Neural cell (in vitro differentiated cells): ENCODE data around the gene UQCRQ. TPM values are rescaled to one million over a fixed set of nuclear protein-coding genes. Genes with fewer than 3 reads are reported as not detected.

Source experiments
- H2AFZ ChIP-seq: fragments of 200-600, 300-800 bp; sonication (generic), shearing (Covaris generic); 2 replicates; pipeline ENCODE4 v1.6.0; 2014; ENCODE audit warnings: low read depth, mild to moderate bottlenecking, antibody characterized with exemption, low read length, moderate library complexity
- H3F3A ChIP-seq: fragments of 200-600 bp; shearing (Covaris generic); 2 replicates; pipeline ENCODE4 v1.6.1; 2016; ENCODE audit warnings: mild to moderate bottlenecking, moderate library complexity, mixed read lengths, antibody characterized with exemption, low read length; ENCODE audit not compliant: insufficient read depth, poor library complexity, severe bottlenecking
- H3K27ac ChIP-seq: fragments of 200-600, 300-800 bp; sonication (generic), shearing (Covaris generic); 2 replicates; pipeline ENCODE4 v1.5.1; 2014; ENCODE audit warnings: mild to moderate bottlenecking, low read length, moderate library complexity
- H3K27me3 ChIP-seq: fragments of 300-800, 200-600 bp; sonication (generic), shearing (Covaris generic); 2 replicates; pipeline ENCODE4 v1.6.0; 2014; ENCODE audit warnings: mild to moderate bottlenecking, low read depth, low read length, moderate library complexity; ENCODE audit not compliant: insufficient read depth
- H3K36me3 ChIP-seq: fragments of 300-800, 200-600 bp; sonication (generic), shearing (Covaris generic); 2 replicates; pipeline ENCODE4 v1.5.1; 2014; ENCODE audit warnings: mild to moderate bottlenecking, antibody characterized with exemption, low read length, moderate library complexity; ENCODE audit not compliant: insufficient read depth
- H3K4me2 ChIP-seq: fragments of 300-800, 200-600 bp; sonication (generic), shearing (Covaris generic); 2 replicates; pipeline ENCODE4 v1.6.0; 2014; ENCODE audit warnings: mild to moderate bottlenecking, low read length
- H3K4me3 ChIP-seq: fragments of 300-800, 200-600 bp; sonication (generic), shearing (Covaris generic); 2 replicates; pipeline ENCODE4 v1.5.1; 2014; ENCODE audit warnings: mild to moderate bottlenecking, low read length, moderate library complexity
- H3K79me2 ChIP-seq: fragments of 200-600 bp; shearing (Covaris generic); replicated peaks from 2 replicates; pipeline ENCODE4 v1.6.0; 2014; ENCODE audit warnings: mild to moderate bottlenecking, low read length, moderate library complexity; ENCODE audit not compliant: insufficient read depth
- H3K9ac ChIP-seq: fragments of 300-800, 200-600 bp; sonication (generic), shearing (Covaris generic); 2 replicates; pipeline ENCODE4 v1.6.1; 2016; ENCODE audit warnings: mild to moderate bottlenecking, low read length, mixed read lengths
- H3K9me2 ChIP-seq: fragments of 200-600 bp; shearing (Covaris generic); 2 replicates; pipeline ENCODE4 v1.6.1; 2016; ENCODE audit warnings: mild to moderate bottlenecking, low read length, mixed read lengths; ENCODE audit not compliant: insufficient read depth
- H3K9me3 ChIP-seq: fragments of 200-600, 300-800 bp; sonication (generic), shearing (Covaris generic); 2 replicates; pipeline ENCODE4 v1.6.1; 2016; ENCODE audit warnings: mild to moderate bottlenecking, mixed run types, low read length, moderate library complexity, mixed read lengths
- H4K20me1 ChIP-seq: fragments of 200-600 bp; shearing (Covaris generic); 2 replicates; pipeline ENCODE4 v1.6.1; 2016; ENCODE audit warnings: mild to moderate bottlenecking, mixed run types; ENCODE audit not compliant: insufficient read depth
- EZH2 ChIP-seq: fragments of 200-600, 300-800 bp; shearing (Covaris generic), sonication (generic); IDR thresholded peaks from 2 replicates; pipeline ENCODE4 v1.6.1; 2014; ENCODE audit warnings: antibody characterized with exemption, low read length, borderline replicate concordance, mild to moderate bottlenecking; ENCODE audit not compliant: insufficient read depth, poor library complexity, severe bottlenecking
- MXI1 ChIP-seq: fragments of 450-650 bp; conservative IDR thresholded peaks from 2 replicates; pipeline ENCODE4 v1.6.1; 2014; ENCODE audit warnings: antibody characterized with exemption, mild to moderate bottlenecking; ENCODE audit not compliant: poor library complexity, severe bottlenecking
- POLR2AphosphoS5 ChIP-seq: IDR thresholded peaks from 2 replicates; pipeline ENCODE4 v1.6.1; 2012
- RAD21 ChIP-seq: fragments of 450-650 bp; conservative IDR thresholded peaks from 2 replicates; pipeline ENCODE4 v1.6.1; 2014; ENCODE audit warnings: antibody characterized with exemption, mild to moderate bottlenecking, moderate library complexity
- SMC3 ChIP-seq: fragments of 450-650 bp; conservative IDR thresholded peaks from 2 replicates; pipeline ENCODE4 v1.6.1; 2014; ENCODE audit warnings: antibody characterized with exemption, mild to moderate bottlenecking, moderate library complexity; ENCODE audit not compliant: poor library complexity
- TAF1 ChIP-seq: IDR thresholded peaks from 2 replicates; pipeline ENCODE4 v1.6.1; 2012; ENCODE audit warnings: low read depth
- polyA plus RNA-seq: library from polyadenylated mRNA; depleted of rRNA; stranded (reverse); fragments of >200 nt; gene quantifications from 2 replicates; pipeline ENCODE4 v1.2.3, GENCODE V29; 2014
- TF ChIP-seq, protein P1 (sequence below): fragments of 450-650 bp; IDR thresholded peaks from 2 replicates; pipeline ENCODE4 v1.5.1; 2014; ENCODE audit warnings: antibody characterized with exemption, mild to moderate bottlenecking, moderate library complexity; ENCODE audit not compliant: poor library complexity, severe bottlenecking
- TF ChIP-seq, protein P2 (sequence below): IDR thresholded peaks from 2 replicates; pipeline ENCODE4 v1.6.1; 2012; ENCODE audit warnings: borderline replicate concordance

The UQCRQ gene
- polyA plus RNA-seq, 1 donor from 2014 or later = 444 TPM

DNA sequence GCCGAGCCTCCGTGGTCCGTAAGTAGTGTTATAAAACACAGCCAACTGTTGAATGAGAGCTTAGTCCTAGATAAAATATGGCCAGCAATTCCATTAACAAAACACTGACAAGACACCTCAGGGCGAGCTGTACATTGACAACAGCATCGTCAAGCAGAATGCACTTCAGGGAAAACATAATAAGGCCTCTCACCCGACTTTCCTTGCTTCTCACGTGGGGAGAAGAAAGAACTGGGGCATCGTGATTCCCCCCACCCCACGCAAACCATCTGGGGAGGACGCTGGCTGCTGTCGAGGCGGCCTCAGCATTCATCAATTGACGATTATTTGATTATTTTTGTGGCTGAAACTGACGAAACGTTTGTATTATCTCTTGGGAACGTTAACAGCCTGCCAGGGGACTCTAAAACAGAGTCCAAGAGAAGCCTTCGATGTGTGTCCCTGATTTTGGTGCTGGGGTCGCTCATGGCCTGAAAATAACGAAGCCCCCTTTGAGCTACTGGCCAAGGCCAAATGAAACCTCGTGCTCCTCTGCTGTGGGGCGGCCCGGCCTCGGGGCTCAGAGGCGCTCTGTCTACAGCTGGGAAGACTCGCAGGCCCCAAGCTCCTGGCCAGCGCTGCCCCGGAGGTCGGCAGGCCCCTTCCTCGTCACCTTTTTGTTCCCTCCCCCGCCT, 637 bp upstream of the UQCRQ start:
- H3K4me2 ChIP-seq = peak overlapping the region; percentile 76
- H2AFZ ChIP-seq = peak overlapping the region; percentile 100
- H3K27me3 ChIP-seq = no peaks in the 10 kb centered on the region
- peak overlapping the region; percentile 95 for H3K4me3 ChIP-seq
- H3K9me3 ChIP-seq = no peaks in the 10 kb centered on the region
- H3K36me3 ChIP-seq = peaks cover 7% of the 10 kb centered on the region
- H3K9me2 ChIP-seq = no peaks in the 10 kb centered on the region
- peak overlapping the region; percentile 97 for H3K27ac ChIP-seq
- peaks cover 11% of the 10 kb centered on the region for H3K79me2 ChIP-seq
- TF ChIP-seq TAF1 (no peak), RAD21 (no peak), POLR2AphosphoS5 (no peak), MXI1 (no peak), EZH2 (no peak)
- TF ChIP-seq, protein P1, sequence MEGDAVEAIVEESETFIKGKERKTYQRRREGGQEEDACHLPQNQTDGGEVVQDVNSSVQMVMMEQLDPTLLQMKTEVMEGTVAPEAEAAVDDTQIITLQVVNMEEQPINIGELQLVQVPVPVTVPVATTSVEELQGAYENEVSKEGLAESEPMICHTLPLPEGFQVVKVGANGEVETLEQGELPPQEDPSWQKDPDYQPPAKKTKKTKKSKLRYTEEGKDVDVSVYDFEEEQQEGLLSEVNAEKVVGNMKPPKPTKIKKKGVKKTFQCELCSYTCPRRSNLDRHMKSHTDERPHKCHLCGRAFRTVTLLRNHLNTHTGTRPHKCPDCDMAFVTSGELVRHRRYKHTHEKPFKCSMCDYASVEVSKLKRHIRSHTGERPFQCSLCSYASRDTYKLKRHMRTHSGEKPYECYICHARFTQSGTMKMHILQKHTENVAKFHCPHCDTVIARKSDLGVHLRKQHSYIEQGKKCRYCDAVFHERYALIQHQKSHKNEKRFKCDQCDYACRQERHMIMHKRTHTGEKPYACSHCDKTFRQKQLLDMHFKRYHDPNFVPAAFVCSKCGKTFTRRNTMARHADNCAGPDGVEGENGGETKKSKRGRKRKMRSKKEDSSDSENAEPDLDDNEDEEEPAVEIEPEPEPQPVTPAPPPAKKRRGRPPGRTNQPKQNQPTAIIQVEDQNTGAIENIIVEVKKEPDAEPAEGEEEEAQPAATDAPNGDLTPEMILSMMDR = no peak
- peaks cover 4% of the 10 kb centered on the region for H3F3A ChIP-seq
- H4K20me1 ChIP-seq = no peaks in the 10 kb centered on the region
- H3K9ac ChIP-seq = peak overlapping the region; percentile 98

DNA sequence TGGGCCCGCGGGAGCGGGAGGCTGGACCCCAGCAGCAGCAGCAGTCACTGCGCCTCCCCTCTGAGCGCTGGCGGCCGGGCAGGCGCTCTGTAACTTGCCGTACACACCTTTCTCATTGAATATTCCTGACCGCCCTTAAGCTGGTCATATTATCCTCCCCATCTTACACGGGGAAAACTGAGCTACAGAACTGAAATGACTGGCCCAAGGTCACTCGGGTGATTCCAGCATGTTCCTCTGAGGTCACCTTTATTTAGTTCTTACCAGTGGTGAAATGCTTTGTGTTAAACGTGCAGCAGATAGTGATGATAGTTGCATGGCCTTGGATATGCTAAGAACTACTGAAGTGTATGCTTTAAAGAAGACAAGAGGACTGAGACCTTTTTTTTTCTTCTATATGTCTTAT, 607 bp downstream of the UQCRQ start:
- TF ChIP-seq EZH2 = no peak
- TF ChIP-seq RAD21 = no peak
- TF ChIP-seq TAF1 = no peak
- TF ChIP-seq, protein P2, sequence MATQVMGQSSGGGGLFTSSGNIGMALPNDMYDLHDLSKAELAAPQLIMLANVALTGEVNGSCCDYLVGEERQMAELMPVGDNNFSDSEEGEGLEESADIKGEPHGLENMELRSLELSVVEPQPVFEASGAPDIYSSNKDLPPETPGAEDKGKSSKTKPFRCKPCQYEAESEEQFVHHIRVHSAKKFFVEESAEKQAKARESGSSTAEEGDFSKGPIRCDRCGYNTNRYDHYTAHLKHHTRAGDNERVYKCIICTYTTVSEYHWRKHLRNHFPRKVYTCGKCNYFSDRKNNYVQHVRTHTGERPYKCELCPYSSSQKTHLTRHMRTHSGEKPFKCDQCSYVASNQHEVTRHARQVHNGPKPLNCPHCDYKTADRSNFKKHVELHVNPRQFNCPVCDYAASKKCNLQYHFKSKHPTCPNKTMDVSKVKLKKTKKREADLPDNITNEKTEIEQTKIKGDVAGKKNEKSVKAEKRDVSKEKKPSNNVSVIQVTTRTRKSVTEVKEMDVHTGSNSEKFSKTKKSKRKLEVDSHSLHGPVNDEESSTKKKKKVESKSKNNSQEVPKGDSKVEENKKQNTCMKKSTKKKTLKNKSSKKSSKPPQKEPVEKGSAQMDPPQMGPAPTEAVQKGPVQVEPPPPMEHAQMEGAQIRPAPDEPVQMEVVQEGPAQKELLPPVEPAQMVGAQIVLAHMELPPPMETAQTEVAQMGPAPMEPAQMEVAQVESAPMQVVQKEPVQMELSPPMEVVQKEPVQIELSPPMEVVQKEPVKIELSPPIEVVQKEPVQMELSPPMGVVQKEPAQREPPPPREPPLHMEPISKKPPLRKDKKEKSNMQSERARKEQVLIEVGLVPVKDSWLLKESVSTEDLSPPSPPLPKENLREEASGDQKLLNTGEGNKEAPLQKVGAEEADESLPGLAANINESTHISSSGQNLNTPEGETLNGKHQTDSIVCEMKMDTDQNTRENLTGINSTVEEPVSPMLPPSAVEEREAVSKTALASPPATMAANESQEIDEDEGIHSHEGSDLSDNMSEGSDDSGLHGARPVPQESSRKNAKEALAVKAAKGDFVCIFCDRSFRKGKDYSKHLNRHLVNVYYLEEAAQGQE = peak; percentile 58
- Histone ChIP-seq H3K27me3 (no peaks in the 10 kb centered on the region), H3K9me3 (no peaks in the 10 kb centered on the region), H3K79me2 (peaks cover 11% of the 10 kb centered on the region), H3F3A (peaks cover 4% of the 10 kb centered on the region), H4K20me1 (no peaks in the 10 kb centered on the region), H3K9ac (peak overlapping the region; percentile 98), H3K4me2 (peak overlapping the region; percentile 87), H3K9me2 (no peaks in the 10 kb centered on the region), H3K4me3 (peak overlapping the region; percentile 95), H3K27ac (peak overlapping the region; percentile 97), H3K36me3 (peaks cover 7% of the 10 kb centered on the region), H2AFZ (peak overlapping the region; percentile 87)

DNA sequence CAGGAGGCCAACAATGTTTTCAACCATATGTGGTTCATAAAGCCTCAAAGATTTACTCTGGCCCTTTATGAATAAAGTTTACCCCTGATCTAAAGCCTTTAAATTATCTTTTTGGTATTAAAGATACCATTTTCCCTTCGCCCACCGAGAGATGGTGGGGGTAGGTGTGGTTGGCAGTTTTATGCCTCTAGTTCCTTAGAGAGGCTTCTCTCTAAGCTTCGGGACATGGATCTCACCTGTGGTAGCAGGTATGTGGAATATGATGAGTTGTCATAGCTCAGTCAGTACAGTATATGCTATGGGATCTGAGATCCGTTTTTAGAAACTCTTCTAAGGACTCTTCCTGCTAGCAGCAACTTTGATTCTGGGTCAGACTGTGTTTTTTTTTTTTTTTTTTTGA, 2.3 kb downstream of the UQCRQ start:
- Histone ChIP-seq H3K27ac (no peak overlapping the region), H4K20me1 (no peaks in the 10 kb centered on the region), H3K4me3 (no peak overlapping the region), H3K36me3 (peaks cover 13% of the 10 kb centered on the region), H3F3A (peaks cover 4% of the 10 kb centered on the region), H3K79me2 (peaks cover 11% of the 10 kb centered on the region), H3K9me2 (no peaks in the 10 kb centered on the region), H3K9me3 (no peaks in the 10 kb centered on the region), H3K4me2 (no peak overlapping the region), H2AFZ (no peak overlapping the region), H3K9ac (no peak overlapping the region), H3K27me3 (no peaks in the 10 kb centered on the region)
- TF ChIP-seq TAF1 = no peak
- TF ChIP-seq, protein P2 = no peak
- TF ChIP-seq SMC3 = no peak
